Ramos (cell line): ENCODE data around the gene CCR6.

ENCODE experiments used
- in situ Hi-C: fragments of 300-500 bp; cut with MboI; formaldehyde crosslinking; loops from one replicate; pipeline ENCODE4 v1.14.3; 2022; ENCODE audit warnings: low sequenced_read_pairs; ENCODE audit not compliant: unreplicated experiment

The CCR6 gene

GRCh38 chr6:167118839-167119238, 4.1 kb upstream of the CCR6 start:
- in situ Hi-C loops, result no loop called here

- in situ Hi-C loops, result no loop called here
These were observed 3.0 kb upstream of the CCR6 start for GRCh38 chr6:167119670-167120582.

GRCh38 chr6:167120583-167120903, 2.4 kb upstream of the CCR6 start:
- in situ Hi-C loops, result no loop called here

DNA sequence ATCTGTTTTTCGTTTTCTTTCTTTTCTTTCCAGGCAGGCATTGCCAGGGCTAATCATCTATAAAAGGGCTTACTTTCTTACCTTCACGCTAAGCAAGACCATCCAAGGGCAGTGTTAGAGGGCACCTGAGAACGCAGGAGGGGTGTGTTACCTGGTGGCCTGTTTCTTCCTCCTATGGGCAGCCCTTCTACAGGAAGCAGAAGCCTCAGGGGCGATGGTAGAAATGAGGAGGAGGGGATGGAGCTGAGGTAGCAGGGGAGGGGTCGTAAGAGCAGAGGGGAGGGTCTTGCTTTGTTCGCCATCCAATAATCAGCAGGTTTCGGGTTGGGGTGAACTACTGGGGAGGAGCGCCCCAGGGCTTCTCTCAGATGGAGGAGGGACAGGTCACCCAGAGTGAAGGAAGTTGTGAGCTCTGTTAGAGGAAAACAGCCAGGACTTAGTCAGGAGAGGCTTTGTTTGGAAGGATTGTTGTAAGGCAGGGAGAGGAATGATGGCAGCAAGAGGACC, 1.5 kb upstream of the CCR6 start:
- in situ Hi-C loops, result no loop called here

- in situ Hi-C loops, result no loop called here
These were observed 662 bp upstream of the CCR6 start for GRCh38 chr6:167122041-167122826.

DNA sequence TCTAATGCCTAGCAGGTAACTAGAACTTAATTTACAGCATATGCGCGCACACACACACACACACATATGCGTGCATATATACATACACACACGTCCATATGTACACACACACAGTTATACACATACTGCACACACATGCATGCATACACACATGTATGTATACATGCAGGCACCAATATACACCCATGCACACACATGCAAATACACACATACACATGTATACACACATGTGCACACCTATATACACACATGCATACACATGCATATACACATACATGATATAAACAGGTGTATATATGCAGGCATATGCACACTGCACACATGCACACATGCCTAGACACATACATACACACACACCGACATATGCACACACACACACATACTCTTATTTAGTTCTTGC, 1.9 kb downstream of the CCR6 start:
- in situ Hi-C loops, result loop anchor here (25.0 kb wide), 1 partner anchor 662 kb away; no protein-coding TSS in a partner anchor

- in situ Hi-C loops, result loop anchor here (25.0 kb wide), 1 partner anchor 663 kb away; no protein-coding TSS in a partner anchor
These were observed 2.5 kb downstream of the CCR6 start for GRCh38 chr6:167125410-167125809.

- in situ Hi-C loops, result loop anchor here (25.0 kb wide), 1 partner anchor 664 kb away; no protein-coding TSS in a partner anchor
These were observed 3.0 kb downstream of the CCR6 start for GRCh38 chr6:167125855-167126349.

DNA sequence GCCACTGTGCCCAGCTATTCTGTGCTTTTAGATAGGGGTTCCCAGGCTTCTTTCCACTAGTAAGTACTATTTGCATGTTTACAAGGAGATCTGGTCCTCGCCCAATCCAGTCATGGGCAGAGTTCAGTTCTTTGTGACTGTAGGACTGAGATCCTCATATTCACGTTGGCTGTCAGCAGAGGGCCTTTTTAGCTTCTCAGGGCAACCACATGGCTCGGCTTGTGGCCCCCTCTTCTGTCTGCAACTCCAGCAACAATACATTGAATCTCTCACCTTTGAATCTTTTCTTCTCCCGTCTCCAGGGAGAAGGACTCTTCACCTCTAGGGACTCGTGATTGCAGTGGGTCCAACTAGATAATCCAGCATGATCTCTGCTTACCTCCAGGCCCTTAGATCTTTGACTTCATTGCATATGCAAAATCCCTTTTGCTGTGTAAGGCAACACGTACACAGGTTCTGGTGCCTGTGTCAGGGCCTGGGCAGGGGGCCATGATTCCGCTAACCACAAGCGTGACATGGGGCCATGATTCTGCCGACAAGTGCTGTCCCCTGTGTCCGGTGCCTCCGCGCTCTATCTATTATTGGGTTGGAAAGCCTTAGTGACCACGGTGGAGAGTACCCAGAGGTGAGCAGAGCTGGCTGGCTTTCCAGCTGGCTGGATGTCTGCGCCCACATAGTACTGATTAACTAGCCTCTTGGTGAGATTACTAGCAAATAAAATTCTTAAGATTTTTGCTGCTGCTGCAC, 5.1 kb downstream of the CCR6 start:
- in situ Hi-C loops, result loop anchor here (25.0 kb wide), 1 partner anchor 666 kb away; no protein-coding TSS in a partner anchor

DNA sequence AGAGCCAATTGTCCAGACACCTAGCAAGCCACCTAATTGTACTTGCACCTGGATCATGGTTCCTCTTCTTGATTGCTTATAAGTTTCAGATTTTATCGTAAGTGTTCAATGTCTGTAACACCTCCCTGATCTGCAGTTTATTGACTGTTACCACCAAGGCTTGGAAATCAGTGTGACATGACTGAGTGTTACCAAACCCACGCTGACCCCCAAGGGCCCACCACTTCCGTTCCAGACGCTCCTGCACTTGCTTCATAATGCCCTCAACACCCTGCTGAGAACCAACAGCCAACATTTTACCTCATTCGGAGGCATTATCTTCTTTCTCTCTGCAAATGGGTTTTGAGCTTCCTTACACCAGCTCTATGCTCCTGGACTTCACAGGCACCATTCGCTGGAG, 6.3 kb downstream of the CCR6 start:
- in situ Hi-C loops, result loop anchor here (25.0 kb wide), 1 partner anchor 667 kb away; no protein-coding TSS in a partner anchor

GRCh38 chr6:167129562-167129961, 6.7 kb downstream of the CCR6 start:
- in situ Hi-C loops, result loop anchor here (25.0 kb wide), 1 partner anchor 667 kb away; no protein-coding TSS in a partner anchor

- in situ Hi-C loops, result loop anchor here (10.0 to 25.0 kb wide), 2 partner anchors 125 to 668 kb away; no protein-coding TSS in a partner anchor
These were observed 7.2 kb downstream of the CCR6 start for GRCh38 chr6:167130008-167130677.

GRCh38 chr6:167130712-167131684, 8.1 kb downstream of the CCR6 start:
- in situ Hi-C loops, result loop anchor here (10.0 to 25.0 kb wide), 2 partner anchors 126 to 669 kb away; no protein-coding TSS in a partner anchor

DNA sequence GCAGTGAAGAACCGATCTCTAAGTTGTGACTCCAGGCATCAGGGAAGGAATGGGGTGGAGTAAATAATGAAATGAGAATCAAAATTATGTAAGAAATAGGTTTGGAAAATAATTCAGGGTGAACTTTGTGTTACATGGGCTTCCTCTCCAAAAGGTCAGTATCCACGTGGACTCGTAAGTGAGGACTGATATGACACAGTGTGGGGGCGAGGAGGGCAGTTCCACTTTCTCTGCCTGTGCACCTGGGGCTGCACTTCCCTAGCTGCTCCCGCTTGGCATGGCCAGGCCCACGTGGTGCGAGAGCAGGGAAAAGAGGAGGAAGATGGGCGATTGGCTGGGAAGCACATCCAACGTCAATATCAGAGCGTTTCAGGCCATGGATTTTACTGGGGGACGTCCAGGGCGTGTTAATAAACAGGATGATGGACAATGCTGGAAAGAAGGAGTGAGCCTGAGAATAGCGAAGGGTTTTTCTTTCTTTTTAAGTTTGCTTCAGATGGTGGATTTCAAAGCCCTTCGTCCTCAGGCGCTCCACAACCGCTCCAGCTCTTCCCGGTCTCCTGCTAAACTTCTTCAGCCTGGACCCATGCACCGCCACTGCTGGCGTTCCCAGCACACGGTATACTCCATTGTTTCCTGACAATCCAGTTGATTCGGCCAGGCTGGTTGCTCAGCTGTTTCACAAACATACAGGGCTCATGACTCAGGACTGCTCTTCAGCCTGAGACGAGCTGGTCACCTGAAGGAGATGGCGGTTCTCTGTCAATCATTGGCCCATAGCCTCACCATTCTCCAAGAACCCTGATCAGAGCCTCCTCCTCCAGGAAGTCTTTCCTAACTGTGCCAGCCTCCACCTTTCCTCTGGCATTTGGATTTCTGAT, 11.8 kb downstream of the CCR6 start:
- in situ Hi-C loops, result loop anchor here (5.0 to 25.0 kb wide), 3 partner anchors 130 to 672 kb away; no protein-coding TSS in a partner anchor

DNA sequence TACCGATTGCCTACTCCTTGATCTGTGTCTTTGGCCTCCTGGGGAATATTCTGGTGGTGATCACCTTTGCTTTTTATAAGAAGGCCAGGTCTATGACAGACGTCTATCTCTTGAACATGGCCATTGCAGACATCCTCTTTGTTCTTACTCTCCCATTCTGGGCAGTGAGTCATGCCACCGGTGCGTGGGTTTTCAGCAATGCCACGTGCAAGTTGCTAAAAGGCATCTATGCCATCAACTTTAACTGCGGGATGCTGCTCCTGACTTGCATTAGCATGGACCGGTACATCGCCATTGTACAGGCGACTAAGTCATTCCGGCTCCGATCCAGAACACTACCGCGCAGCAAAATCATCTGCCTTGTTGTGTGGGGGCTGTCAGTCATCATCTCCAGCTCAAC, 13.5 kb downstream of the CCR6 start:
- in situ Hi-C loops, result loop anchor here (5.0 to 25.0 kb wide), 3 partner anchors 132 to 674 kb away; no protein-coding TSS in a partner anchor

- in situ Hi-C loops, result loop anchor here (5.0 to 25.0 kb wide), 3 partner anchors 132 to 675 kb away; no protein-coding TSS in a partner anchor
These were observed 14.2 kb downstream of the CCR6 start for GRCh38 chr6:167137081-167137480.

GRCh38 chr6:167137881-167138280, 15.0 kb downstream of the CCR6 start:
- in situ Hi-C loops, result loop anchor here (5.0 to 25.0 kb wide), 3 partner anchors 133 to 676 kb away; no protein-coding TSS in a partner anchor
